ENCODE data around the gene S100PBP. TPM values are rescaled to one million over a fixed set of nuclear protein-coding genes. Genes with fewer than 3 reads are reported as not detected.
"Not testable (repeated sequence)": the region's sequence is repeated elsewhere in the genome, so short reads cannot be mapped to it uniquely, and the experiment has no call there.

Gene S100PBP
- total and polyA plus RNA-seq, 7 donors: 3.9 to 18.1 (median 9.7) TPM

- Histone ChIP-seq H3K9me3 (no peaks in the 10 kb centered on the region), H3K27me3 (ENCODE audit: insufficient read depth in 3 of 3, low read length in 2 of 3) (no peaks in the 10 kb centered on the region), H3K4me3 (no peak overlapping the region), H3K27ac (no peak overlapping the region), H3K36me3 (ENCODE audit: insufficient read depth in 1 of 2, low read depth in 1 of 2) (peaks cover 21 to 95% of the 10 kb centered on the region in 2 donors), H3K4me1 (no peaks in the 10 kb centered on the region)
- 95 to 97% (median 96%) methylated on average over 4 of the region's 4 CpGs for WGBS, 3 donors
- intact Hi-C loops (cut with DNase I): no loop called here
- ATAC-seq (no peak), DNase-seq (no peak)
- no peak for TF ChIP-seq CTCF (IDR thresholded peaks at IDR 0.05)
These were observed 19.3 kb upstream of the S100PBP start for GRCh38 chr1:32798191-32798590.

- Histone ChIP-seq H3K27me3 (ENCODE audit: insufficient read depth in 3 of 3, low read length in 2 of 3) (no peaks in the 10 kb centered on the region), H3K4me1 (no peaks in the 10 kb centered on the region), H3K27ac (no peak overlapping the region), H3K4me3 (no peak overlapping the region), H3K9me3 (no peaks in the 10 kb centered on the region), H3K36me3 (ENCODE audit: insufficient read depth in 1 of 2, low read depth in 1 of 2) (peaks cover 21 to 91% of the 10 kb centered on the region in 2 donors)
- no peak for ATAC-seq
- intact Hi-C loops (cut with DNase I): no loop called here
- WGBS, 3 donors: 89 to 90% (median 90%) methylated on average over 8 of the region's 8 CpGs
- TF ChIP-seq CTCF (IDR thresholded peaks at IDR 0.05): no peak
- no peak for DNase-seq
These were observed 18.6 kb upstream of the S100PBP start for GRCh38 chr1:32798679-32799416.

DNA sequence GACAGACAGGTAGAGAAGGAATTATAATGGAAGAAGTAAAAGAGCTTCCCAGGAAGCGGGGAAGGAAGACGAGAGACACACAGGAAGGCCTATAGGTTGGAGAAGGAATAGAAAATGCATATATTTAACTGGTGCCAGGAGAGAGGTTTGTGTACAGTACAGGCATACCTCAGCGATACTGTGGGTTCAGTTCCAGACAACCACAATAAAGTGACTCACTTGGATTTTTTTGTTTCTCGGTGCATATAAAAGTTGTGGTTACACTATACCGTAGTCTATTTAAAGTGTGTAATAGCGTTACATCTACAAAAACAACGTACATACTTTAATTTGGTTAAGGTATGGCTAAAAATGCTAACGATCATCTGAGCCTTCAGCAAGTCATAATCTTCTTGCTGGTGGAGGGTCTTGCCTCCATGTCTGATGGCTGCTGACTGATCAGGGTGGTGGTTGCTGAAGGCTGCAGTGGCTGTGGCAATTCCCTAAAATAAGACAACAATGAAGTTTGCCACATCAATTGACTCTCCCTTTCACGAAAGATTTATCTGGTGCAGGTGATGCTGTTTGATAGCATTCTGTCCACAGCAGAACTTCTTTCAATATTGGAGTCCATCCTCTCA is 16.2 kb upstream of the S100PBP start:
- WGBS, 3 donors: 93 to 96% (median 94%) methylated on average over 9 of the region's 9 CpGs
- no peak overlapping the region for H3K27ac ChIP-seq
- ATAC-seq: no peak
- no peak overlapping the region for H3K4me3 ChIP-seq
- H3K9me3 ChIP-seq: no peaks in the 10 kb centered on the region
- no peaks in the 10 kb centered on the region for H3K27me3 ChIP-seq (ENCODE audit: insufficient read depth in 3 of 3, low read length in 2 of 3)
- DNase-seq: no peak
- peaks cover 21 to 78% of the 10 kb centered on the region in 2 donors for H3K36me3 ChIP-seq (ENCODE audit: insufficient read depth in 1 of 2, low read depth in 1 of 2)
- no peak for TF ChIP-seq CTCF (IDR thresholded peaks at IDR 0.05)
- H3K4me1 ChIP-seq: no peaks in the 10 kb centered on the region
- intact Hi-C loops (cut with DNase I): no loop called here

DNA sequence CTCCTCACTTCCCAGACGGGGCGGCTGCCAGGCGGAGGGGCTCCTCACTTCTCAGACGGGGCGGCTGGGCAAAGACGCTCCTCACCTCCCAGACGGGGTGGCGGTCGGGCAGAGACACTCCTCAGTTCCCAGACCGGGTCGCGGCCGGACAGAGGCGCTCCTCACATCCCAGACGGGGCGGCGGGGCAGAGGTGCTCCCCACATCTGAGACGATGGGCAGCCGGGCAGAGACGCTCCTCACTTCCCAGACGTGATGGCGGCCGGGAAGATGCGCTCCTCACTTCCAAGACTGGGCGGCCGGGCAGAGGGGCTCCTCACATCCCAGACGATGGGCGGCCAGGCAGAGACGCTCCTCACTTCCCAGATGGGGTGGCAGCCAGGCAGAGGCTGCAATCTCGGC is 13.0 kb upstream of the S100PBP start:
- WGBS, 3 donors: 98 to 100% (median 99%) methylated on average over 22 to 29 of the region's 30 CpGs
- H3K36me3 ChIP-seq (ENCODE audit: insufficient read depth in 1 of 2, low read depth in 1 of 2): peaks cover 20 to 78% of the 10 kb centered on the region in 2 donors
- ATAC-seq; H3K27ac ChIP-seq; H3K9me3 ChIP-seq; H3K27me3 ChIP-seq (ENCODE audit: insufficient read depth in 3 of 3, low read length in 2 of 3); DNase-seq; H3K4me1 ChIP-seq; H3K4me3 ChIP-seq; intact Hi-C loops (cut with DNase I): not testable (repeated sequence)

DNA sequence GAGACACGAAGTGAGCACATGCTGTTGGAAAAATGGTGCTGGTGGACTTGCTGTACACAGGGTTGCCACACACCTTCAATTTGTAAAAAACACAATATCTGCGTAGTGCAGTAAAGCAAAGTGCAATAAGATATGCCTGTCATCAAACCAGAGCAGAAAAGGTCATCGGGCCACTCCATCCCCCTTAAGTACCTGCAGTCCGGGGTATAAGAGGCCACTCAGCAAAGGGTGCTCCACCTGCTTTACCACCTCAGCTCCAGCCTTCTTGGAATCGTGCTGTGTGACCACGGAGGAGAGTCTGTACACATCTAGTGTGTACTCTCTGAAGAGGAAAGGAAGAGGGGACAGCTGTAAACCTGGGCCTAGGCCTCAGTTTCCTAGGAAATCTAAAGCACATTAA is 11.2 kb upstream of the S100PBP start:
- Histone ChIP-seq H3K4me3 (no peak overlapping the region), H3K27me3 (ENCODE audit: insufficient read depth in 3 of 3, low read length in 2 of 3) (no peaks in the 10 kb centered on the region), H3K27ac (no peak overlapping the region), H3K9me3 (no peaks in the 10 kb centered on the region), H3K4me1 (no peaks in the 10 kb centered on the region), H3K36me3 (ENCODE audit: insufficient read depth in 1 of 2, low read depth in 1 of 2) (peaks cover 23 to 78% of the 10 kb centered on the region in 2 donors)
- TF ChIP-seq CTCF (IDR thresholded peaks at IDR 0.05): no peak
- no peak for DNase-seq
- intact Hi-C loops (cut with DNase I): no loop called here
- 77 to 92% (median 85%) methylated on average over 6 of the region's 6 CpGs for WGBS, 3 donors
- no peak for ATAC-seq
